ENCODE results near the gene THEMIS. TPM values are rescaled to one million over a fixed set of nuclear protein-coding genes. Genes with fewer than 3 reads are reported as not detected.
A peak's percentile ranks its signal among the peaks of the same experiment; 100 is the strongest.
"Not testable (repeated sequence)": the region's sequence is repeated elsewhere in the genome, so short reads cannot be mapped to it uniquely, and the experiment has no call there.

Gene THEMIS
- polyA plus RNA-seq, 1 donor (not counting 4 experiments of a cell fraction or from before 2014, with no cell fraction given) = not detected

GRCh38 chr6:127932708-127933107, 31.9 kb upstream of the THEMIS start:
- H3K9ac ChIP-seq (ENCODE audit: control insufficient read depth, extremely low read depth, insufficient read depth, low read length) = no peak overlapping the region
- H3K4me2 ChIP-seq (ENCODE audit: control insufficient read depth, extremely low read depth, insufficient read depth, low read depth, low read length) = no peak overlapping the region
- DNase-seq (ENCODE audit: low read depth, low spot score) (no peak), FAIRE-seq (no peak)
- H3K36me3 ChIP-seq (ENCODE audit: control insufficient read depth in 2 of 2, extremely low read depth in 1 of 2, insufficient read depth in 2 of 2, low read length in 2 of 2) = no peaks in the 10 kb centered on the region
- dilution Hi-C loops (cut with MboI; ENCODE audit: extremely low pct_ligation_motif_present, low sequenced_read_pairs) = no loop called here
- no peaks in the 10 kb centered on the region for H3K9me1 ChIP-seq (ENCODE audit: control insufficient read depth, extremely low read depth, insufficient read depth, low read length)
- TF ChIP-seq EZH2 (IDR thresholded peaks at IDR 0.05; ENCODE audit: low read length) = no peak
- TF ChIP-seq CTCF (optimal IDR thresholded peaks at IDR 0.05 in 1 of 3, IDR thresholded peaks at IDR 0.05 in 1 of 3, conservative IDR thresholded peaks at IDR 0.05 in 1 of 3; ENCODE audit: extremely low read depth in 1 of 3, insufficient read depth in 2 of 3, low read length in 3 of 3) = no peak
- H3K27ac ChIP-seq (ENCODE audit: control insufficient read depth, insufficient read depth, low read length) = no peak overlapping the region
- H3K4me3 ChIP-seq (ENCODE audit: control insufficient read depth in 2 of 3, extremely low read depth in 1 of 3, insufficient read depth in 2 of 3, low read depth in 1 of 3, low read length in 3 of 3) = no peak overlapping the region
- no peaks in the 10 kb centered on the region for H3K79me2 ChIP-seq (ENCODE audit: control insufficient read depth, insufficient read depth, low read length)
- H3K27me3 ChIP-seq (ENCODE audit: control insufficient read depth, extremely low read depth, insufficient read depth, low read length) = no peaks in the 10 kb centered on the region
- no peak overlapping the region for H2AFZ ChIP-seq (ENCODE audit: control insufficient read depth, low read length)
- no peaks in the 10 kb centered on the region for H3K4me1 ChIP-seq (ENCODE audit: control insufficient read depth, extremely low read depth, insufficient read depth, low read length)
- no peaks in the 10 kb centered on the region for H4K20me1 ChIP-seq (ENCODE audit: control insufficient read depth, extremely low read depth, insufficient read depth, low read length)
- no peaks in the 10 kb centered on the region for H3K9me3 ChIP-seq (ENCODE audit: control insufficient read depth, low read depth, low read length)

- H3K9me3 ChIP-seq (ENCODE audit: control insufficient read depth, low read depth, low read length); H3K4me1 ChIP-seq (ENCODE audit: control insufficient read depth, extremely low read depth, insufficient read depth, low read length); H3K9me1 ChIP-seq (ENCODE audit: control insufficient read depth, extremely low read depth, insufficient read depth, low read length); H3K9ac ChIP-seq (ENCODE audit: control insufficient read depth, extremely low read depth, insufficient read depth, low read length); H4K20me1 ChIP-seq (ENCODE audit: control insufficient read depth, extremely low read depth, insufficient read depth, low read length); H3K79me2 ChIP-seq (ENCODE audit: control insufficient read depth, insufficient read depth, low read length); H3K36me3 ChIP-seq (ENCODE audit: control insufficient read depth in 2 of 2, extremely low read depth in 1 of 2, insufficient read depth in 2 of 2, low read length in 2 of 2); H2AFZ ChIP-seq (ENCODE audit: control insufficient read depth, low read length); dilution Hi-C loops (cut with MboI; ENCODE audit: extremely low pct_ligation_motif_present, low sequenced_read_pairs); H3K4me2 ChIP-seq (ENCODE audit: control insufficient read depth, extremely low read depth, insufficient read depth, low read depth, low read length); FAIRE-seq; H3K27me3 ChIP-seq (ENCODE audit: control insufficient read depth, extremely low read depth, insufficient read depth, low read length); H3K27ac ChIP-seq (ENCODE audit: control insufficient read depth, insufficient read depth, low read length); DNase-seq (ENCODE audit: low read depth, low spot score); H3K4me3 ChIP-seq (ENCODE audit: control insufficient read depth in 2 of 3, extremely low read depth in 1 of 3, insufficient read depth in 2 of 3, low read depth in 1 of 3, low read length in 3 of 3): not testable (repeated sequence)
Observed at GRCh38 chr6:127926441-127926840, 25.6 kb upstream of the THEMIS start.

- Histone ChIP-seq H3K4me3 (ENCODE audit: control insufficient read depth in 2 of 3, extremely low read depth in 1 of 3, insufficient read depth in 2 of 3, low read depth in 1 of 3, low read length in 3 of 3) (no peak overlapping the region), H3K27me3 (ENCODE audit: control insufficient read depth, extremely low read depth, insufficient read depth, low read length) (no peaks in the 10 kb centered on the region), H4K20me1 (ENCODE audit: control insufficient read depth, extremely low read depth, insufficient read depth, low read length) (no peaks in the 10 kb centered on the region), H3K4me2 (ENCODE audit: control insufficient read depth, extremely low read depth, insufficient read depth, low read depth, low read length) (no peak overlapping the region), H2AFZ (ENCODE audit: control insufficient read depth, low read length) (no peak overlapping the region), H3K4me1 (ENCODE audit: control insufficient read depth, extremely low read depth, insufficient read depth, low read length) (peaks cover 4% of the 10 kb centered on the region), H3K36me3 (ENCODE audit: control insufficient read depth in 2 of 2, extremely low read depth in 1 of 2, insufficient read depth in 2 of 2, low read length in 2 of 2) (no peaks in the 10 kb centered on the region), H3K27ac (ENCODE audit: control insufficient read depth, insufficient read depth, low read length) (no peak overlapping the region), H3K9ac (ENCODE audit: control insufficient read depth, extremely low read depth, insufficient read depth, low read length) (no peak overlapping the region), H3K79me2 (ENCODE audit: control insufficient read depth, insufficient read depth, low read length) (no peaks in the 10 kb centered on the region), H3K9me3 (ENCODE audit: control insufficient read depth, low read depth, low read length) (no peaks in the 10 kb centered on the region), H3K9me1 (ENCODE audit: control insufficient read depth, extremely low read depth, insufficient read depth, low read length) (no peaks in the 10 kb centered on the region)
- FAIRE-seq (peak; percentile 68), DNase-seq (ENCODE audit: low read depth, low spot score) (no peak)
- dilution Hi-C loops (cut with MboI; ENCODE audit: extremely low pct_ligation_motif_present, low sequenced_read_pairs) = no loop called here
- TF ChIP-seq EZH2 (IDR thresholded peaks at IDR 0.05; ENCODE audit: low read length) (no peak), CTCF (optimal IDR thresholded peaks at IDR 0.05 in 1 of 3, IDR thresholded peaks at IDR 0.05 in 1 of 3, conservative IDR thresholded peaks at IDR 0.05 in 1 of 3; ENCODE audit: extremely low read depth in 1 of 3, insufficient read depth in 2 of 3, low read length in 3 of 3) (no peak)
Observed at GRCh38 chr6:127924440-127924839, 23.6 kb upstream of the THEMIS start.
